NCI-H1092 (cell line): ENCODE results near the gene CHRM4.
"Not testable (repeated sequence)": the region's sequence is repeated elsewhere in the genome, so short reads cannot be mapped to it uniquely, and the experiment has no call there.

Source experiments
- DNase-seq: peaks from one replicate; lab custom pipeline; 2025; lab: John Stamatoyannopoulos, UW

The CHRM4 gene

DNA sequence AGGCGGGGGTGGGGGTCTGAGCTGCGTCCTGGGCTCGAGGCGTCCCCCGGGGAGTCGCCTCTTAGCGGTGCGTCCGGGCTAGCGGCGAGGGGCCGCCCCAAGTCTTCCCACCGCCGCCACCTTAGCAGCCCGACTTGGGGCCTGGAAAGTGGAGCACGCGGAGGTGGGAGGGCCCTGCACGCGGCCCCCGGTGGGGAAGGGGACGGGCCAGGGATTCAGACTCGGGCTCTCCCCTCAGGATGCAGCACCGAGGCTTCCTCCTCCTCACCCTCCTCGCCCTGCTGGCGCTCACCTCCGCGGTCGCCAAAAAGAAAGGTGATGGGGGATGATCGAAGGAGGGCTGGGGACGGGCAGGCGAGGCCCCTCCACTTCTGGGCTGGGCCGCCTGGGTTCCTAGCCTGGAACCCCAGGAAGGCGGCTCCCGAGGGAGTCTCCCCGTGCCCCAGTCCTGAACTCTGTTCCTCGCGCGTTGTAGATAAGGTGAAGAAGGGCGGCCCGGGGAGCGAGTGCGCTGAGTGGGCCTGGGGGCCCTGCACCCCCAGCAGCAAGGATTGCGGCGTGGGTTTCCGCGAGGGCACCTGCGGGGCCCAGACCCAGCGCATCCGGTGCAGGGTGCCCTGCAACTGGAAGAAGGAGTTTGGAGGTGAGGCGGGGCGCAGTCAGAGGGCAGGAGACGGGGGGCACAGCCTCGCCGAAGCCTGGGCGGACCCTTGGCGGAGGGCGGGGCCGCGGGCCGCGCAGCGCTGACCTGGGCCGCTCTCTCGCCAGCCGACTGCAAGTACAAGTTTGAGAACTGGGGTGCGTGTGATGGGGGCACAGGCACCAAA, 9.5 kb downstream of the CHRM4 start:
- no peak for DNase-seq

GRCh38 chr11:46381048-46381818, 10.3 kb downstream of the CHRM4 start, which contains the start of gene MDK:
Gene MDK, plus strand, starts transcription at chr11:46381669. Its CDS starts 389 bp downstream, at chr11:46382058.
- no peak for DNase-seq

GRCh38 chr11:46380340-46381047, 11.1 kb downstream of the CHRM4 start:
- peak; percentile 46 for DNase-seq

DNA sequence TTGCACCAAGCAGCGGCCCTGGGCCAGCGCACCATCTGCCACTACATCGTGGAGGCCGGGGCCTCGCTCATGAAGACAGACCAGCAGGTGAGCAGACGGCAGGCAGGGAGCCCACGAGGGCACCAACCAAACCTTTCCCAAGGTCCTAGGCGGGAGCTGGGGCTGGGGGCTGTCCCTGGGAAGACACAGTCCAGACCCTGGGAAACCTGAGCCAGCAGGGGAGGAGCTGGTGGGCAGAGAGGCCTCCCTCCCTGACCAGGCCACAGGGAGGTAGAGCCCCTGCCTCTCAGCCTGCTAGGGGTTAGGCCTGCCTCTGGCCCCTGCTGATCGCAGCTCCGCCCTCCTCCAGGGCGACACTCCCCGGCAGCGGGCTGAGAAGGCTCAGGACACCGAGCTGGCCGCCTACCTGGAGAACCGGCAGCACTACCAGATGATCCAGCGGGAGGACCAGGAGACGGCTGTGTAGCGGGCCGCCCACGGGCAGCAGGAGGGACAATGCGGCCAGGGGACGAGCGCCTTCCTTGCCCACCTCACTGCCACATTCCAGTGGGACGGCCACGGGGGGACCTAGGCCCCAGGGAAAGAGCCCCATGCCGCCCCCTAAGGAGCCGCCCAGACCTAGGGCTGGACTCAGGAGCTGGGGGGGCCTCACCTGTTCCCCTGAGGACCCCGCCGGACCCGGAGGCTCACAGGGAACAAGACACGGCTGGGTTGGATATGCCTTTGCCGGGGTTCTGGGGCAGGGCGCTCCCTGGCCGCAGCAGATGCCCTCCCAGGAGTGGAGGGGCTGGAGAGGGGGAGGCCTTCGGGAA, 11.9 kb downstream of the CHRM4 start:
- DNase-seq = not testable (repeated sequence)

DNA sequence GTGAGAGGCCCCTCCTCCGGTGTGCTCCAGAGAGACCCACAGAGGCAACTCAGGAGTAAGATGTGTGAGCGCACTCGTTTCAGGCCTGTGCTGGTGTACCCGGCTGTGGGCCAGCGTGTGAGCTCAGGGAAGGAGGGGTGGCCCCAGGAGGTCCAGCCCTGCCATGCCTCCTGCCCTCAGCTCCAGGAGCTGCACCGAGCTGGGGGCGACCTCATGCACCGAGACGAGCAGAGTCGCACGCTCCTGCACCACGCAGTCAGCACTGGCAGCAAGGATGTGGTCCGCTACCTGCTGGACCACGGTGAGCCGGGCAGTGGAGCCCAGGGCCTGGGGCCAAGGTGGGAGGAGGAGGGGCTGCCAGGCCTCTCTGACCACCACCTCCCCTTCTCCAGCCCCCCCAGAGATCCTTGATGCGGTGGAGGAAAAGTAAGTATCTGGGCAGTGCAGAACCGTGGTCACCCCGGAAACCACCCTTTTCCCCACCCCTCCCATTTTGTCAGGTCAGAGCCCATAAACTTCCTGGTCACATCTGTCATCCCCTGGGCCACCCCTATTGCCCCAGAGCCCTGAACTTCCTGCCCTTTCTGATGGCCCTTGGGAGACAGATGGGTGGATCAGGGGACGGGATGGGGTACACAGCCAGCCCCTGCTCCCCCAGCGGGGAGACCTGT, 12.6 kb downstream of the CHRM4 start:
- no peak for DNase-seq

DNA sequence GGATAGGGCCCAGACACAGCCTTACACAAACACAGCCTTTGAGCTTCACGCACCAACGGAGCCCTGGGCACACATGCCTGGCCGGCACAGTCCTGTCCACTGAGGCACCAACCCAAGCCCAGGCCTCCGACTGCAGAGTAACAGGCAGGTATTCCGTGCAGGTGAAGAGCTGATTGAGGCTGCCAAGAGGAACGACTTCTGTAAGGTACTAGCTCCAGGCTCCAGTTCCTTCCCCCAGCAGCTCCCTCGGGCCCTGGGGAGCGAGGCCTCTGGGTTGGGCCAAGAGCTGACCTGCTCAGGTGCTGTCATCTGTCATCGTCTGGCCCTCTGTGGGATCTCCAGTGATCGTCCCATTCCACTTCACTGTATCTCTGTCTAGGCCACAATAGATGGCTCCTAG, 13.3 kb downstream of the CHRM4 start:
- no peak for DNase-seq

DNA sequence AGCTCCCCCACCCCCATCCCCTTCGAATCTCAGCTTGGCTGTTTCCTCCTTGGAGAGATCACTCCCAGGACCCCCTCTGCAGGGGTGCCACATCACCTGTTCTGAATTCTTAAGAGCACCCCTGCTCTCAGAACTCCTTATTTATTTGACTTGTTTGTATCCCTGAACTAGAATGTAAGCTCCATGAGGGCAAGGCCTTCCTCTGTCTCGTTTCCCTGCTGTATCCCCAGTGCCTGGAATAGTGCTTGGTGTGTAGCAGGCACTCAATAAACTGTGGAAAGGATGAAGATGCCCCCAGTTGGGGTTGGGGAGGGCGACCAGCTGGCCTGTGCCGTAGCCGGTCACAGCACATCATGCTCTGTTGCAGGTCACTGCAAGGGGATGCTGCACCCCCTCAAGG, 13.7 kb downstream of the CHRM4 start:
- DNase-seq = no peak

GRCh38 chr11:46377290-46377689, 14.3 kb downstream of the CHRM4 start:
- DNase-seq = no peak

DNA sequence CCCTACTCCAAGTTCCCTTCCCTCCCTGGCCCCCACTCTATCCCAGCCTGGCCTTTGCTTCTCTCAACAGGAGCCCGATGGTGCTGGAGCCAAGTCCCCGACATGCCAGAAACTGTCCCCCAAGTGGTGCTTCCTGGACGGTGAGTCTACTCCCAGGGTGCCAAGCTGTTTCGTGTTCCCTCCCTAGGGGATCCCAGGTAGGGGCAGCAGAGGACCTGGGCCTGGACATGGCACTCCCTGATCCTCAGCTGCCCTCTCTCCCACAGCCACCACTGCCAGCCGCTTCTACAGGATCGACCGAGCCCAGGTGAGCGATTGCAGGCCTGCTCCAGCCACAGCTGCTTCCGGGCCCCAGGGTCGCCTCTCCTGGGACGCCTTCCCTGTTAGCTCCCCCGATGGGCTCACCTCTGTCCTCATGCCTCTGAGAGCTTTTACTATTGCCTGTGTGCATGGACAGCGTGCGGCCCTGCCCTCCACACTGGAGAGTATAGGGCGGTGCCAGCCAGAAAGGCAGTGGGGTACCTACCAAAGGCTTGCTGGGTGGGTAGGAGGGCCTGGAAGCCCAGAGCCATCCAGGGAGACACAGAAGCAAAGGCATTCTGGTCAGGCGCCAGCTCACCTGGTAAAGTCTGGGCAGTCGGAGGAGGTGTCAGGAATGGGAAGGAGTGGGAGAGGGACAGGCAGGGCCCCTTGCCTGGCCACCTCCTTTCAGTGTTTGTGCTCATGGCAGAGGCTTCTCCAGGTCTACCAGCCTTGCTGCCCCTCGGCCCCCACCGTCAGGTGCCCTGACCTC, 15.1 kb downstream of the CHRM4 start:
- no peak for DNase-seq

GRCh38 chr11:46375392-46376101, 16.0 kb downstream of the CHRM4 start:
- no peak for DNase-seq

- DNase-seq = no peak
Measured at GRCh38 chr11:46374815-46375214, 16.8 kb downstream of the CHRM4 start.

DNA sequence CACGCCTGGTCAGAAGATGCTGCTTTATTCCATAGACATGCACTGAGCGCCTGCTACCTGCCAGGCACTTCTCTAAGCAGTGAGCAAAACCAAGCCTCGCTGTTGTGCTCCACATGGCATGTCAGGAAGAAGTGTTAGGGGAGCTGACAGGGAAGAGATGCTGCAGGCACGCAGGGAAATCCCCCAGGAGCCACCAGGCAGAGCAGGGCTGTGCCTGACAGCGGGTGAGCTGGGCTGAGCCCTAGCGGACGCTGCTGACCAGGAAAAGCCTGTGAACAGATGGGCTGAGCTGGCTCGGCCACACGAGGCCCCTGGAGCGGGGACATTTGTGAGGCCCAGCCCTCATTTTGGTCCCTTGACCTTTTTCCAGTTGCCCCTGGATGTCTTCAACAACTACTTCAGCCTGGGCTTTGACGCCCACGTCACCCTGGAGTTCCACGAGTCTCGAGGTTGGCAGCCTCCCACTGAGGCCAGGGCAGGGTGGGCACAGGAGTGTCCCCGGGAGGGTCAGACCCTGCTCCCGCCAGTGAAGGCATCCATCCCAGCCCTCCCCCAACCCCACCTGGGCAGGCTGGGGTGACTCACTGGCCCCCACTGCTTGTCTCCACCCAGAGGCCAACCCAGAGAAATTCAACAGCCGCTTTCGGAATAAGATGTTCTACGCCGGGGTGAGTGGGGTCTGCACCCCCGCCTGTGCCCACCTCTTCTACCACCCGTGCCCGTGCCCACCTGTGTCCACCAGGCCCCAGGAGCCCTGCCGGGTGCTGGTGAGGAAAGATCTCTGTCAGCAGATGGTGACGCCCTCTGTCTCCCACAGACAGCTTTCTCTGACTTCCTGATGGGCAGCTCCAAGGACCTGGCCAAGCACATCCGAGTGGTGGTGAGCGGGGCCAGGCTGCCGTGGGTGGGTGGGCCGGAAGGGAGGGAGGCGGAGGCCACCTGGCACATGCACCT, 17.5 kb downstream of the CHRM4 start:
- DNase-seq = no peak

- not testable (repeated sequence) for DNase-seq
Measured at GRCh38 chr11:46372501-46372900, 19.1 kb downstream of the CHRM4 start.

DNA sequence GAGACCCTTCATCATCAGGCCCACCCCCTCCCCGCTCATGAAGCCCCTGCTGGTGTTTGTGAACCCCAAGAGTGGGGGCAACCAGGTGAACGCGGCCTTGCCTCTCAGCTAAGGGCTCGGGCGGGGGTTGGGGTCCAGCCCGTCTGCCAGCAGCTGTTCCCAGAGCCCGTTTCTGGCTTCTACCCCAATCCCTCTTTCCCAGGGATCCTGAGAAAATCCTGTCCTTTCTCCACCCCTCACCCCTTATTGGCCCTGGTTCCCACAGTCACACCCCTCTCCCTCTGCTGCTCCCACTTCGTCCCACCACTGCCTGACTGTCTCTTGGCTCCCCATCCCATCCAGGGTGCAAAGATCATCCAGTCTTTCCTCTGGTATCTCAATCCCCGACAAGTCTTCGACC, 19.5 kb downstream of the CHRM4 start:
- DNase-seq = no peak

GRCh38 chr11:46371262-46371661, 20.3 kb downstream of the CHRM4 start:
- not testable (repeated sequence) for DNase-seq

- DNase-seq = no peak
Measured at GRCh38 chr11:46370253-46370652, 21.3 kb downstream of the CHRM4 start.

- no peak for DNase-seq
Measured at GRCh38 chr11:46369458-46370152, 22.0 kb downstream of the CHRM4 start.

- DNase-seq = no peak
Measured at GRCh38 chr11:46367916-46368267, 23.7 kb downstream of the CHRM4 start.
